HUES6 (cell line): ENCODE results near the gene KIAA0753.

Experiments used
- H3K27ac ChIP-seq: 2 replicates; pipeline ENCODE4 v1.7.0; 2013; ENCODE audit warnings: low read depth, mild to moderate bottlenecking, low read length, inconsistent platforms
- H3K27me3 ChIP-seq: 2 replicates; pipeline ENCODE4 v1.6.1; 2013; ENCODE audit warnings: low read length; ENCODE audit not compliant: control insufficient read depth, insufficient read depth
- H3K36me3 ChIP-seq: 2 replicates; pipeline ENCODE4 v1.6.1; 2013; ENCODE audit warnings: low read length; ENCODE audit not compliant: control insufficient read depth, insufficient read depth
- H3K4me1 ChIP-seq: 2 replicates; pipeline ENCODE4 v1.6.1; 2013; ENCODE audit warnings: low read length; ENCODE audit not compliant: control insufficient read depth, insufficient read depth
- H3K4me3 ChIP-seq: 2 replicates; pipeline ENCODE4 v1.5.1; 2013; ENCODE audit warnings: low read depth, low read length
- H3K9ac ChIP-seq: one replicate; pipeline ENCODE4 v1.6.1; 2013; ENCODE audit warnings: mild to moderate bottlenecking, low read length
- H3K9me3 ChIP-seq: 2 replicates; pipeline ENCODE4 v1.6.1; 2013; ENCODE audit warnings: low read depth, low read length; ENCODE audit not compliant: control insufficient read depth, insufficient read depth

The KIAA0753 gene

DNA sequence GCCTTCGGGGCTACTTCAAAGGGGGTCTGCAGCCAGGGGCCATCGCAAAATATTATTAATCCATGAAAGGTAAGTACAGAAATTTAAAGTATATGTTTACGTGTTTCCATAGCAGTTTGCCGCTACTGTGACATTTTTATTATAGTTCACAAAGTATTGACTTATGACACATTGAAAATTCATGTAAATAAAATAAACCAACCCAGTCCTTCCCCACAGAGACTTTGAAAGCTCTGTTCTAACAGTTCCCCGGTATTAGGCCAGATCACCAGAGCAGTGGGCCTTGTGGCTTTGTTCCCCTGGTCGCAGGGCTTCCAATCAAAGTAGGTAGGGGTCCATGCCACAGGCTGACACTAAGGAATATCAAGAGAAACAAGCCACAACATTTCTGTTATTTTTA, 13.9 kb downstream of the KIAA0753 start:
- Histone ChIP-seq H3K4me1 (no peaks in the 10 kb centered on the region), H3K9me3 (no peaks in the 10 kb centered on the region), H3K27me3 (no peaks in the 10 kb centered on the region), H3K4me3 (no peak overlapping the region), H3K9ac (no peak overlapping the region), H3K36me3 (peaks cover 69% of the 10 kb centered on the region), H3K27ac (no peak overlapping the region)

DNA sequence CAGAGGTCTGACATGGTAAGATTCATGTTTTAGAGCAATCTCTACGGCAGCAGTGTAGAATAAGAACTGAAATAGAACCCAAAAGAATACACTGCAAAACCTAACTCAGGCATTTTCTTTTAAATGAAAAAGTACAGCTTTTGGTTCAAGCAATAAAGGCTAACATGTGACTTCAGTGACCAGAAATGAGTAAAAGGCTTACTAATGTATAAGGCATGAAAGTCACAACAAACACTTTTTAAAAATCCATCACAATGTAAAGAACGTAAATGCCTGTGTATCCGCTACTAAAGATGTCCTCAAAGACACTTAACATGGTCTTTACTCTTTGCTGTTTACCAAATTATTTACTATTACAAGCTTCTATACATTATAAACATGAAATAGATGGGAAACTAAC, 16.6 kb downstream of the KIAA0753 start:
- H3K4me1 ChIP-seq, result no peaks in the 10 kb centered on the region
- H3K27me3 ChIP-seq, result no peaks in the 10 kb centered on the region
- peaks cover 75% of the 10 kb centered on the region for H3K36me3 ChIP-seq
- H3K27ac ChIP-seq, result no peak overlapping the region
- H3K9ac ChIP-seq, result no peak overlapping the region
- H3K9me3 ChIP-seq, result no peaks in the 10 kb centered on the region
- H3K4me3 ChIP-seq, result no peak overlapping the region

DNA sequence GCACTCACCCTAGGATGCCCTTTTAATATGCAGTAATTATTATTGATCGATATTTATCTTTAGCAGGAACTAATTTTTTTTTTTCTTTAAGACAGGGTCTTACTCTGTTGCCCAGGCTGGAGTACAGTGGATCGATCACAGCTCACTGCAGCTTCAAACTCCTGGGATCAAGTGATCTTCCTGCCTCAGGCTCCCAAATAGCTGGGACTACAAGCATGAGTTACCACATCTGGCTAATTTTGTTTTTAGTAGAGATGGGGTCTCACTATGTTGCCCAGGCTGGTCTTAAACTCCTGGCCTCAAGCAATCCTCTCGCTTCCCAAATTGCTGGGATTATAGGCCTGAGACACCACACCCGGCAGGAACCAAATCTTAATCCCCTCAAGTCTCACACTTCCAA, 29.3 kb downstream of the KIAA0753 start:
- Histone ChIP-seq H3K9me3 (no peaks in the 10 kb centered on the region), H3K9ac (no peak overlapping the region), H3K27ac (no peak overlapping the region), H3K36me3 (peaks cover 59% of the 10 kb centered on the region), H3K4me1 (no peaks in the 10 kb centered on the region), H3K27me3 (no peaks in the 10 kb centered on the region), H3K4me3 (no peak overlapping the region)

DNA sequence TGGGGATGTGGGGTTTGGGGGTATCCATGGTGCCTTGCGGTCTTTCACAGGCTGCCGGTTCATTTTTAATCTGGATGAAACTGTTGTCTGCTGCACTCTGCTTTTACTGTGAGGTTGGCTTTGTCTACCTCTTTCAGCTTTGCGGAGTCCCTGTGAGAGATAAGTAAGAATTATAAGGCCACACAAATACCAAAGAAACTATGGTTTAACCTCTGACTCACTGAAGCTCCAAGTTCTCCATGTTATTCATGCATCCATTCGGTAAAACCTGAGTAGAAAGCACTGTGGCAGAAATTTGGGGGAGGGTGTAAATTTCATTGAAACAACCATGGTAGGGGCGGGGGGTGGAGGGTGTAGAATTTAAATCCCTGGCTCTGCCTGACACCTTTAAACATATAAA, 30.5 kb downstream of the KIAA0753 start:
- Histone ChIP-seq H3K9me3 (no peaks in the 10 kb centered on the region), H3K4me1 (no peaks in the 10 kb centered on the region), H3K4me3 (no peak overlapping the region), H3K36me3 (peaks cover 62% of the 10 kb centered on the region), H3K9ac (no peak overlapping the region), H3K27me3 (no peaks in the 10 kb centered on the region), H3K27ac (no peak overlapping the region)

DNA sequence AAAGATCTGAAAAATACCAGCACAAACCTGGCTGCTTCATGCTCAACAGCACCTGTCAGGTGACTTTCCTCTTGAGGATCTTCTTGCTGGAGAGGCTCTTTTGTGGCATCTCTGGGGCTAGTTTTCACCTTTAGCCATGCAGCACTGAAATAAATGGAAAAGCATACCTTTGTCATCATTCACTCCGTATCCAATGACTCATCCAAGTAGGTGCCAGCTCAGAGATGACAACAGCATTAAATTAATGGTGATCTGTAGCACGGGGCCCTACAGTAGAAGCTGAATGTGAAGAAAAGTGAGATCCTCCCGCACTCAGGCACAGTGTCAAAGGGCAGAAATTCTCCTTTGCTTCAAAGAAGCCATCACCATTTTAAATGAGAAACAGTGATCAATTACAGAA, 32.2 kb downstream of the KIAA0753 start:
- no peaks in the 10 kb centered on the region for H3K4me1 ChIP-seq
- H3K36me3 ChIP-seq, result peaks cover 75% of the 10 kb centered on the region
- no peak overlapping the region for H3K27ac ChIP-seq
- no peaks in the 10 kb centered on the region for H3K27me3 ChIP-seq
- H3K9me3 ChIP-seq, result no peaks in the 10 kb centered on the region
- H3K4me3 ChIP-seq, result no peak overlapping the region
- no peak overlapping the region for H3K9ac ChIP-seq

DNA sequence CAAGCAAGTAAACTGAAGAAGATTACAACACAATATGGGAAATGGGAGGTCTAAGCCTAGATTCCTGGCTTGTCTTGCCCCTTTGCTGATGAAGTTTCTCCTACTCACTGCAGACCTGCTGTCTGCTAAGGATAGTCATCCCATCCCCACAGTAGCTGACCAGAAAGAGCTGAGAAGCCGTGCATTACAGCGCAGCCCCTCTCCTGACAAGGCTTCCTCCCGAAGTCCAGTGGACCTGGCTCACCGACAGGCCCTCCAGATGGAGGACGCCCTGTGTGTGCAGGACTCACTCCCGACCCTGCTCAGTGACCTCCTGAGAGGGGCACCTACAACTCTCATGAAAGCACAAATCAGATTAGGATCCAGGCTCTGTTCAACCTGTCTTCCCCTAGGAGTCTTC, 35.4 kb downstream of the KIAA0753 start:
- H3K36me3 ChIP-seq, result peaks cover 86% of the 10 kb centered on the region
- H3K9me3 ChIP-seq, result no peaks in the 10 kb centered on the region
- H3K9ac ChIP-seq, result no peak overlapping the region
- H3K27ac ChIP-seq, result no peak overlapping the region
- H3K4me3 ChIP-seq, result no peak overlapping the region
- no peaks in the 10 kb centered on the region for H3K27me3 ChIP-seq
- H3K4me1 ChIP-seq, result no peaks in the 10 kb centered on the region

DNA sequence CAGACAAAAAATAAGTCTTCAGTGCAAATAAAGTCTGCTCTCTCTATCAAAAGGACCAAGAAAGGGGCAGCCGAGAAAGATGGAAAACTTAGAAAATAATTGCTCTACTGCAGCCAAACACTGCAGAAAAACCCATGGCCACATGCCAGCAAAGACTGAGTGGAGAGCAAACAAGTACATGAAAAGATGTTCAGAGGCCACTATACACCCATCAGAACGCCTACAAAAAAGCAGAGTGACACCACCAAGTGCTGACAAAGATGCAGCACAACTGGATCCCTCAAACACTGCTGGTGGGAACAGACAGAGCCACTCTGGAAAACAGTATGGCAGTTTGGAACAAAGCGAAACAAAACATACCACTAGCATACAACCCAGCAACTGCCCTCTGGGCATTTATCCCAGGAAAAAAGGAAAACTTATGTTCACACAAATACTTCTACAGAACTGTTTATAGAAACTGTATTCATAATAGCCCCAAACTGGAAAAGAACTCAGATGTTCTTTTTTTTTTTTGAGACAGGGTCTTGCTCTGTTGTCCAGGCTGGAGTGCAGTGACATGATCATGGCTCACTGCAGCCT, 36.7 kb downstream of the KIAA0753 start:
- no peak overlapping the region for H3K4me3 ChIP-seq
- no peak overlapping the region for H3K9ac ChIP-seq
- no peaks in the 10 kb centered on the region for H3K27me3 ChIP-seq
- H3K9me3 ChIP-seq, result no peaks in the 10 kb centered on the region
- no peaks in the 10 kb centered on the region for H3K4me1 ChIP-seq
- no peak overlapping the region for H3K27ac ChIP-seq
- peaks cover 84% of the 10 kb centered on the region for H3K36me3 ChIP-seq

DNA sequence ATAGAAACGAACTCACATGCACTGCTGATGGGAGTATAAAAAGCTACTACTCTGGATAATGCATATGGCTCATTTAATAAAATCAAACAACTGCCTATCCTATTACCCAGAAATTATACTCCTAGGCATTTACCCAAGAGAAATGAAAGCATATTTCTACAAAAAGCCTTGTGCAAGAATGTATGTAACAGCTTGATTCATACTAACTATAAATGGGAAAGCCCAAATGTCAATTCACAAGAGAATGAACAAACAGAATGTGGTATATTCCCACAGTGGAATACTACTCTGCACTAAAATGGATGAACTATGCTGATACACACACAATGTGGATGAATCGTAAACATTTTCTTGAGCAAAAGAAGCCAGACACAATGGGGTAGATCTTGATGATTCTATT, 38.4 kb downstream of the KIAA0753 start:
- Histone ChIP-seq H3K4me3 (no peak overlapping the region), H3K27ac (no peak overlapping the region), H3K36me3 (peaks cover 80% of the 10 kb centered on the region), H3K4me1 (no peaks in the 10 kb centered on the region), H3K27me3 (no peaks in the 10 kb centered on the region), H3K9ac (no peak overlapping the region), H3K9me3 (no peaks in the 10 kb centered on the region)

DNA sequence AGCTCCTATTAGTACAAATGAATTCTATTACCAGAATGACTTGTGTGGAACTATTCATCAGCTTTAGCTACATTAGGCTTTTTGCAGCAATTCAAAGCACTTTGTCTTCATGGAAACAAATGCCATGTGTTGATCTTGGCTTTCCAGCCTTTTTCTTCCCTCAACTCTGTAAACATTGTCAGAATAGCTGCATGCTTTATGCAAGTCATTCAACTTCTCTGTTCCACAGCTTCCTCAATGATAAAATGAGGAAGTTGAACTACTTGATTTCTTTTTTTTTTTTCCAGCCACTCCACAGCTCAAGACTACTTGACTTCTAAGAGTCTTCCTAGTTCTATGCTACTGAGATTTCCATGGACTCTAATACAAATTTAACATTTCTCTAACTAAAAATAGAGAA, 41.1 kb downstream of the KIAA0753 start:
- H3K27ac ChIP-seq, result no peak overlapping the region
- no peaks in the 10 kb centered on the region for H3K4me1 ChIP-seq
- no peak overlapping the region for H3K4me3 ChIP-seq
- H3K9me3 ChIP-seq, result no peaks in the 10 kb centered on the region
- no peaks in the 10 kb centered on the region for H3K27me3 ChIP-seq
- no peak overlapping the region for H3K9ac ChIP-seq
- H3K36me3 ChIP-seq, result peaks cover 76% of the 10 kb centered on the region

DNA sequence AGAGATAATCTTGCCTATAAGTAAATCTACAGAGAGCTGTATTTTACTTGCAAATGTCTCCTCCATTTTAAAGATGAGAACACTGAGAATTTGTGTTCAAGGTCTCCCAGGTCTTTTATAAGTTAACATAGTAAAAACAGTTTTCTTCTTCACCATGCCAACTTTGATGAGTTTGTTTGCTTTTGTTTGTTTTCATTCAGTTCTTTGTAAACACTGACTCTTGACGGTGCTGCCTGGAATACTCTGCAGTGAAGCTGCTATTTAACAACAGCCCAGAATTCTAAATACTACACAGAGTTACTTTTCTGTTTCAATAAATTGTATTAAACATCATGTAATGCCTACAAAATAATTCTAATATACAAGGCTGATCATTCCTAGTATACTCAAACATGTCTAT, 42.8 kb downstream of the KIAA0753 start:
- Histone ChIP-seq H3K4me3 (no peak overlapping the region), H3K9me3 (no peaks in the 10 kb centered on the region), H3K36me3 (peaks cover 82% of the 10 kb centered on the region), H3K27ac (no peak overlapping the region), H3K4me1 (no peaks in the 10 kb centered on the region), H3K27me3 (no peaks in the 10 kb centered on the region), H3K9ac (no peak overlapping the region)

DNA sequence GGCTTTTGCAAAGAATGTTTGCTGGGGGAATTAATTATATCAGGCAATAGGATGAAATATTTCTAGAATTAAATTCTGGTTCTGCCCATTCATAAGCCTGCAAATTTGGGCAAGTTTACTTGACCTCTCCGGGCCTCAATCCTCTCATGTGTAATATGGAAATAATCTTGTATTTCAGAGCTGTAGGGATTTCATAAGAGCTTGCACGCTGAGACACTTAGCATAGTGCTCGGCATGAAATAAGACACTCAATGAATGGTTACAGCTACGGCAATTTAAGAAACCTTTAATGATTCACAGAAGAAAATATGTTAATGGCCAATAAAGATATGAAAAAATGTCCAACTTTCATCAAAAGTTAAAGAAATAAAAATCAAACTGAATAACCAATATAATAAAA, 43.6 kb downstream of the KIAA0753 start:
- Histone ChIP-seq H3K36me3 (peaks cover 83% of the 10 kb centered on the region), H3K9me3 (no peaks in the 10 kb centered on the region), H3K27me3 (no peaks in the 10 kb centered on the region), H3K27ac (no peak overlapping the region), H3K4me3 (no peak overlapping the region), H3K4me1 (0 out of 2 replicates have a peak, but pooled peaks cover 3% of the 10 kb centered on the region), H3K9ac (no peak overlapping the region)

DNA sequence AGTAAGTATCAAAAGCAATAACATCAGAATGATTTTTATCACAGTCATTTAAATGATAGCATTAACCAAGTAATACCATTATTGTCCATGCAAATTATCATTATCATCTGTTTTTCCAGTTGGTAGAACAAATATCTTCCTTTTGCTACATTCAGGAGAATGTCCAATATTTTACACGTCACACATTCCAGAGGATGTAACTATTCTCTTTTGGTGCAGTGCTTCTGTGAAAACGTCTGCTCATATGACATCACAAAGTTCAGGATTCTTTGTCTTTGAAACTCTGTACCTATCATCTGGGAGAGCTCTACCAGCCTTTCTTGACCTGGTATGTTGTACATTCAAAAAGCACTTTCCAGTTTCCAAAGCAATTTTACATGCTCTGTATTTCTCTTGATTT, 44.0 kb downstream of the KIAA0753 start:
- Histone ChIP-seq H3K27me3 (no peaks in the 10 kb centered on the region), H3K9me3 (no peaks in the 10 kb centered on the region), H3K9ac (no peak overlapping the region), H3K36me3 (peaks cover 83% of the 10 kb centered on the region), H3K4me3 (no peak overlapping the region), H3K4me1 (0 out of 2 replicates have a peak, but pooled peaks cover 3% of the 10 kb centered on the region), H3K27ac (no peak overlapping the region)
